GM21447 (cell line): ENCODE measurements around the gene SMAD3.

Source experiments
- ATAC-seq: cut with Tn5 transposase; IDR thresholded peaks from one replicate; pipeline ENCODE4 v1.9.1; 2021; ENCODE audit not compliant: unreplicated experiment

SMAD3 gene

GRCh38 chr15:67035886-67036285 lies 29.5 kb upstream of the SMAD3 start:
- no peak for ATAC-seq

GRCh38 chr15:67036775-67037555 lies 28.4 kb upstream of the SMAD3 start:
- ATAC-seq = no peak

GRCh38 chr15:67037694-67038093 lies 27.7 kb upstream of the SMAD3 start:
- no peak for ATAC-seq

- no peak for ATAC-seq
Observed at GRCh38 chr15:67038736-67039135, 26.7 kb upstream of the SMAD3 start.

GRCh38 chr15:67039384-67040075 lies 25.9 kb upstream of the SMAD3 start:
- no peak for ATAC-seq

- ATAC-seq = no peak
Observed at GRCh38 chr15:67040277-67040676, 25.1 kb upstream of the SMAD3 start.

- ATAC-seq = no peak
Observed at GRCh38 chr15:67042551-67043142, 22.8 kb upstream of the SMAD3 start.

DNA sequence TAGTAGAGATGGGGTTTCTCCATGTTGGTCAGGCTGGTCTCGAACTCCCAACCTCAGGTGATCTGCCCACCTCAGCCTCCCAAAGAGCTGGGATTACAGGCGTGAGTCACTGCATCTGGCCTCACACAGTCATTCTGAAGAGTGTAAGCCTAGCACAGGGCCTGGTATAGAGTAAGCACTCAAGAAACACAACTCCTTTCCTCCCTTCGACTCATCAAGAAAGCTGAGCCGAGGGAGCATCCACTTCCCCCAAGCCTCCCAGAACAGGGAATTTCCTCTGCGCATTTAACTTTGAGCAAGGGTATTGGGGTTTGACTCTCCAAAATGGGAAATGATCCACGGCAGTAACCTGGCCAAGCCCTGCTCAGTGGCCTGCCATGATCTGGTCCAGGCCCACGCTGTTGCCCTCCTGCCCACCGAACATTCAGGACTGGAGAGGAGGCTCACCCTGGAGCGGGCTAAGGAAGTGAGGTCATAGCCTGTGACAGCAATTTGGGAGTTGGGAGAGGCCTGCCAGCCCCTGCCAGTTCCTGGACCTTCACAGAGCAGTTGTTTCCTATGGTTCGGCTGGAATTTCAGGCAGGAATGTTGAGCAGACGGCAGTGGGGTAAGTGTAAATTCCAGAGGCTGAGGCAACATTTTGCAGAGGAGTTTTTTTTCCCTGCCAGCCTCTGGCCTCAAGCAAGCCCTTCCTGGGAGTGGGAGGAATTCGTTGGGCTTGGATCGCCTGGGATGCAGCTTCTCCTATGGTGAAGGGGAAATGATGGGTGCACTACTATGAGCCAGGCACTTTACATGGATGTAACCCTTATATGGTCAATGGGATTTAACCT lies 21.2 kb upstream of the SMAD3 start:
- no peak for ATAC-seq

DNA sequence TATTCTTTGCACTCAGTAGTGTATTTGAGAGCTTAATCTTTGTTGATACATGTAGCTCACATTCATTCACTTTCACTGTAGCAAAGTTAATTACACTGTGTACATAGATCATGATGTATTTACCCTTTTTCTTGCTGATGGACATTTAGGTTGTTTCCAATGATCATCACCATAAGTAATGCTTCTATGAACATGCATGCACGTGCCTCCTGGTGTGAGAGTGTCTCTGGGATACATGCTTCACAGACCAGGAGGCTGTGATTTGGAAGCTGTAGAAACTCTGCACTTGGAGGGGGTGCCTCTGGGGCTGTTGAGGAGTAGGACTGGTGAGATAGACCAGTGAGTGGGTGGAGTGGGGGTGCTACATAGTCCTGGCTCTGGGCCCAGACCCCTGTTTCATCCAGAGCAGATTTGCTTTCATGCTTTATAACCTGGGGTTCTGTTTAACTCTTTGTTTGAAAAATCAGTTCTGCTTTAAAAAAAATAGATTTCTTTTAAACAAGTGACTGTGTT lies 18.2 kb upstream of the SMAD3 start:
- ATAC-seq = no peak

- ATAC-seq = no peak
Observed at GRCh38 chr15:67048281-67049279, 16.8 kb upstream of the SMAD3 start.

DNA sequence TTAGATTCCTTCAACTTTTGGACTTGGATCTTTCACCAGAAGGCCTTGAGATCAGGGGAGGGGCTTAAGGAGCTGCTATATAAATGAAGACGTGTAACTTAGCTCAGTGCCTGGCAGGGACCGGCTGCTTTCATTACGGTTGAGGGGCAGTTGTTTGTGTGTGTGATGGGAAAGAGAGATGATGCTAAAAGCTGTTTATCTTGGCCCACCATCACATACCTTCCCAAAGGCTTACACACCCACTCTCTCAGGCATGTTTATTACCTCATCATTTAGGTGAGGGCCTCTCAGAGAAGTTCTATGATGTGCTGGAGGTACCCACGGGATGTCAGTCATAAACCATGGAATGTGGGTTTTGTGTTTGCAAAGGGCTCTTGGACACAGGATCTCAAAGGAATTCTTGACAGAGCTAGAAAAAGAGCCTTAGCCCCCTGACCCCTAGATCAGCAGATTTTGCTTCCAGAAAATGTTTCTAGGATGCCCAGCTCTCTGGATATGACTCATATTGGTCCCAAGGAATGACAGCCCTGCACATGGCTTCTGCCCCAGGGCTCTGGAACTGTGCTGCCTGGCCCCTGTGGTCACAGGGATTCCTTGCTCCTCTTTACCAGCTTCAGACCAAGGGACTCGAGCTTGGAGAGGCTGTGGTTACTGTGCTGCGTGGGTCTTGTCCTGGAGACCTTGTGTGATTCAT lies 15.9 kb upstream of the SMAD3 start:
- ATAC-seq = no peak

DNA sequence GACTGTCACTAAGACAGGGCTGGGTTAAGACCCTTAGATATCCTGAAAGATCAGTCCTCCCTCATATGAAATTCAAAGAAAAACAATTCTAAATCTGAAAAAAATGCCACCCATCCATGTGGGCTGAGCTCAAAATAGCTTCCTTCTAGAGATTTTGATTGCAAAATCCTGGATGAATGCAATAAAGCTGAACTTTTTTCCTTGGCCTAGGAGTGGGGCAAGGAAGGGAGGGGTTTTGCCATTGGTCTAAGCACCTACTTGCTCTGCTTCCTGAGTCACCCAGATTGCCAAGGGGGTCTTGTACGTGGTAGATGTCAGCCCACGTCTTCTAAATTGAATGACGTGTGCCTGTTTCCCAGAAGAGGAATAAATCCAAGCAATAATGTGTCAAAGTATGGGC lies 15.3 kb upstream of the SMAD3 start:
- no peak for ATAC-seq

DNA sequence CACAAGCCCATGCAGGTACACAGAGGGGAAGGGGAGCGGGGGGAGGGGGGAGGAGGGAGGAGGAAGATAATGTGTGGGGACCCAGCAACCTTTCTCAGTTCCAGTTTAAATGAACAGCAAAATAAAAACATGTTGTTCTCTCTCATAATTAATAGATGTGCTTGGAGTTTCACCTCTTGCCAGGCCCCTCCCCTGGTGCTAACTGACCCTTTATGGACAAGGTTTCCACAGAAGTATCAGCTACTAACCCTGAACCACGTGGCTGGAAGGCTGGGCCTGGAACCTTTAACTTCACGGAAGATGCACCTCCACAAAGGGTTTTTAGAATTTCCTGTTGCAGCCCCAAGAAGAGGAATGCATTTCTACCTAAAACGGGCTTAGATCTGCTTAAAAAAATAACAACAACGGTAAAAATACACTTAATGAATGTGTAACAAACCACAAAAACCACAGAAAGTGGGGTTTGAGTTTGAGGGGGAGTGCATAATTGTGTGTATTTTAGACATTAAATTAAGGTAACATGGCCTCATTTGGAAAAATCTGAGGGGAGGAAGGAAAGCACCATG lies 14.8 kb upstream of the SMAD3 start:
- ATAC-seq = no peak

DNA sequence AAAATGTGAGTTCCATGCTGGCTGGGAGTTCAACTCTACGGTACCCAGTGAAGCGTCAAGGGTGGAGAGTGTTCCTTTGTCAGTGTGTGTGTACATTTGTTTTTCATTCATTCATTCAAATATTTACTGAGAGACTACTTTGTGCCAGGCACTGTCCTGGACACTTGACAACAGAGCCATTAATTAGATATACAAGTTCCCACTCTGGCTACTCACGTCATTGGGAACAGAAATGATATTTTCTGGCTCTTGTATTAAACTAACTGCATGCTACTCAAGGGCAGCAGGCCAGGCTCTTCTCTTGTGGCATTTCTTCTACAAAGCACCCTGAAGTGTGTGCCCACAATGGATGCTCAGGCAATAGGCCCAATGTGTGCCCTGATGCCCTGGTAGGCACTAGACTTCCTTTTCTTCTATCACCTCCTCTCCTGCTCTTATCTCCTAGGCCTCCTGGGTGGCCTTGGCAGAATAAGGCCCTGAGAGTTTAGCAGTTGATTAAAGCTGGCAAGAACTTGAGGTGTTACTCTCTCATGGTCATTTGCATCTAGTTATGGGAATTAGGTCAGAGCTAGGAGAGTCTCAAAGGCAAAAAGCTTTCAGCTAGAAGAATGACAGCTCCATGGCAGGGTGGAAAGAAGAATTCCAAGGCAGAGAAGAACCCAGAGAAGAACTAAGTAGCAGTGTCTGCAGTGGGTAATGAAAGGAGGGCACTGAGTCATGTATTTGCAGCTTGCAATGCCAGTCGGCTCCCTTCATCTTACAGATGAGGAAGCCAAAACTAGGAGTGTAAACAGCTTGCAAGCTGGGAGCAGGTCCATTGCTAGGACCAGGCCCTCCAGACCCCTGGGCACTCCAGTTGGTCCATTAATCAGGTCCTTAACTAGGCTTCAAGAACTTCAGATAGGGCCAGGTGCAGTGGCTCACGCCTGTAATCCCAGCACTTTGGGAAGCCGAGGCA lies 14.0 kb upstream of the SMAD3 start:
- no peak for ATAC-seq

DNA sequence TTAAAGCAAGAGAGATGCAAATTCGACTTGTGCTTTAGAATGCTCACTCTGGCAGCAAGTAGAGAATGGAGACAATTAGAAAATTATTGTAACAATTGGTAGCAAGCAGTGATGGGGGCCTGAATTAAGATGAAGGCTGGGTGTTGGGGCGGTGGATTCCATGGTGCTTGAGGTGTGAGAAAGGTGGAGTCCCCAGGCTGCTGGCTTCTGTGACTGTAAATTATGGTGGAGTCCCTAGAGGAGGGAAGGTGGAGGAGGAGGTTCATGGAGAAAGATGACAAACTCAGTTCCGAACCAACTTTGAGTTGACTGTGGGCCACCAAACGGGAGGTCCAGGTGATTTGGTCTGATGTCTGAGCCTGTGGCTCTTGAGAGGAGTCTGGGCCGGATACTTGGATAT lies 10.7 kb upstream of the SMAD3 start:
- no peak for ATAC-seq

- no peak for ATAC-seq
Observed at GRCh38 chr15:67059127-67059553, 6.3 kb upstream of the SMAD3 start.

- no peak for ATAC-seq
Observed at GRCh38 chr15:67061811-67062368, 3.5 kb upstream of the SMAD3 start.
